H9 (cell line): Measurements from ENCODE around the gene DBN1. TPM values are rescaled to one million over a fixed set of nuclear protein-coding genes. Genes with fewer than 3 reads are reported as not detected.

ENCODE experiments used
- DNase-seq: peaks from one replicate; pipeline ENCODE4 v3.0.0-alpha.2; 2017
- H2AFZ ChIP-seq: one replicate; pipeline ENCODE4 v1.6.1; 2013; ENCODE audit warnings: mild to moderate bottlenecking, low read length, control low read depth, moderate library complexity
- H2AK5ac ChIP-seq: 2 replicates; pipeline ENCODE4 v1.6.1; 2013; ENCODE audit warnings: low read length, control low read depth, mixed read lengths; ENCODE audit not compliant: insufficient read length
- H2BK120ac ChIP-seq: one replicate; pipeline ENCODE4 v1.6.1; 2013; ENCODE audit warnings: low read depth, mild to moderate bottlenecking, low read length, control low read depth, inconsistent platforms; ENCODE audit not compliant: poor library complexity, severe bottlenecking
- H2BK12ac ChIP-seq: 2 replicates; pipeline ENCODE4 v1.6.1; 2013; ENCODE audit warnings: low read length, control low read depth, mixed read lengths, low read depth; ENCODE audit not compliant: insufficient read length
- H2BK15ac ChIP-seq: 2 replicates; pipeline ENCODE4 v1.6.1; 2013; ENCODE audit warnings: low read depth, low read length, control low read depth
- H2BK20ac ChIP-seq: one replicate; pipeline ENCODE4 v1.6.1; 2013; ENCODE audit warnings: low read depth, mild to moderate bottlenecking, low read length, control low read depth, inconsistent platforms; ENCODE audit not compliant: poor library complexity, severe bottlenecking
- H2BK5ac ChIP-seq: 2 replicates; pipeline ENCODE4 v1.6.1; 2013; ENCODE audit warnings: low read length, control low read depth, mixed read lengths; ENCODE audit not compliant: insufficient read length
- H3K14ac ChIP-seq: 2 replicates; pipeline ENCODE4 v1.6.1; 2013; ENCODE audit warnings: low read length, control low read depth; ENCODE audit not compliant: insufficient read depth
- H3K18ac ChIP-seq: 2 replicates; pipeline ENCODE4 v1.6.1; 2013; ENCODE audit warnings: low read depth, mild to moderate bottlenecking, mixed read lengths, low read length, control low read depth; ENCODE audit not compliant: insufficient read length
- H3K23ac ChIP-seq: 2 replicates; pipeline ENCODE4 v1.6.1; 2013; ENCODE audit warnings: low read length, control low read depth, mixed read lengths, low read depth; ENCODE audit not compliant: insufficient read length
- H3K23me2 ChIP-seq: 2 replicates; pipeline ENCODE4 v1.6.1; 2013; ENCODE audit warnings: low read depth, mild to moderate bottlenecking, mixed read lengths, low read length, control low read depth; ENCODE audit not compliant: insufficient read length, poor library complexity, severe bottlenecking
- H3K27ac ChIP-seq: 2 replicates; pipeline ENCODE4 v1.5.1; 2013; ENCODE audit warnings: low read length, control low read depth, mixed read lengths, low read depth; ENCODE audit not compliant: insufficient read length
- H3K27me3 ChIP-seq: 2 replicates; pipeline ENCODE4 v1.6.1; 2013; ENCODE audit warnings: low read length, control low read depth, inconsistent platforms; ENCODE audit not compliant: insufficient read depth
- H3K4ac ChIP-seq: 2 replicates; pipeline ENCODE4 v1.6.1; 2013; ENCODE audit warnings: low read depth, mild to moderate bottlenecking, control low read depth, inconsistent platforms, low read length, moderate library complexity
- H3K4me1 ChIP-seq: 2 replicates; pipeline ENCODE4 v1.6.1; 2013; ENCODE audit warnings: low read length, control low read depth, inconsistent platforms; ENCODE audit not compliant: insufficient read depth
- H3K4me2 ChIP-seq: 2 replicates; pipeline ENCODE4 v1.6.1; 2013; ENCODE audit warnings: low read length, control low read depth, mixed read lengths; ENCODE audit not compliant: insufficient read length, insufficient read depth
- H3K56ac ChIP-seq: 2 replicates; pipeline ENCODE4 v1.6.1; 2013; ENCODE audit warnings: low read depth, mild to moderate bottlenecking, mixed read lengths, low read length, control low read depth; ENCODE audit not compliant: insufficient read length
- H3K79me1 ChIP-seq: 2 replicates; pipeline ENCODE4 v1.6.1; 2013; ENCODE audit warnings: low read depth, mild to moderate bottlenecking, moderate library complexity, low read length, control low read depth, inconsistent platforms; ENCODE audit not compliant: insufficient read depth, poor library complexity, severe bottlenecking
- H3K79me2 ChIP-seq: 2 replicates; pipeline ENCODE4 v1.6.1; 2013; ENCODE audit warnings: low read length, control low read depth, inconsistent platforms; ENCODE audit not compliant: insufficient read depth
- H3K9ac ChIP-seq: 2 replicates; pipeline ENCODE4 v1.6.1; 2013; ENCODE audit warnings: low read length, control low read depth, mixed read lengths; ENCODE audit not compliant: insufficient read length; ENCODE audit errors: extremely low read depth
- H3K9me3 ChIP-seq: one replicate; pipeline ENCODE4 v1.6.1; 2013; ENCODE audit warnings: low read depth, low read length, inconsistent platforms; ENCODE audit not compliant: control insufficient read depth
- H3T11ph ChIP-seq: one replicate; pipeline ENCODE4 v1.6.1; 2013; ENCODE audit warnings: mild to moderate bottlenecking, low read length, control low read depth, inconsistent platforms
- H4K20me1 ChIP-seq: one replicate; pipeline ENCODE4 v1.6.1; 2013; ENCODE audit not compliant: control insufficient read depth, insufficient read length, insufficient read depth
- H4K5ac ChIP-seq: 2 replicates; pipeline ENCODE4 v1.6.1; 2013; ENCODE audit warnings: low read depth, mild to moderate bottlenecking, mixed read lengths, low read length, control low read depth; ENCODE audit not compliant: insufficient read length
- H4K8ac ChIP-seq: replicated peaks from 2 replicates; pipeline ENCODE4 v1.6.1; 2013; ENCODE audit warnings: low read length, control low read depth, mixed read lengths, low read depth; ENCODE audit not compliant: insufficient read length
- H4K91ac ChIP-seq: 2 replicates; pipeline ENCODE4 v1.6.1; 2013; ENCODE audit warnings: low read depth, mild to moderate bottlenecking, moderate library complexity, mixed read lengths, low read length, control low read depth; ENCODE audit not compliant: insufficient read length
- H3K27ac Mint-ChIP-seq, 3 experiments: 2 replicates in 2 of 3; 3 replicates in 1 of 3; pipeline ENCODE4 v1.8.0; 2020 to 2021; ENCODE audit warnings: mixed read lengths in 3 of 3, mild to moderate bottlenecking in 1 of 3, moderate library complexity in 1 of 3
- H3K27me3 Mint-ChIP-seq: 2 replicates; pipeline ENCODE4 v1.8.0; 2021; ENCODE audit warnings: low read depth, mild to moderate bottlenecking, moderate library complexity, mixed read lengths
- H3K36me3 Mint-ChIP-seq, 3 experiments: 2 replicates in 2 of 3; 3 replicates in 1 of 3; pipeline ENCODE4 v1.8.0; 2020 to 2021; ENCODE audit warnings: low read depth in 3 of 3, mixed read lengths in 3 of 3; ENCODE audit not compliant: insufficient read depth in 1 of 3
- H3K4me1 Mint-ChIP-seq, 2 experiments: 2 replicates each; pipeline ENCODE4 v1.8.0; 2020; ENCODE audit warnings: mixed read lengths in 2 of 2
- H3K4me3 Mint-ChIP-seq, 2 experiments: 2 replicates in 1 of 2; 3 replicates in 1 of 2; pipeline ENCODE4 v1.8.0; 2020 to 2021; ENCODE audit warnings: mild to moderate bottlenecking in 2 of 2, mixed read lengths in 2 of 2, moderate library complexity in 1 of 2
- H3K9me3 Mint-ChIP-seq, 2 experiments: 2 replicates in 1 of 2; 3 replicates in 1 of 2; pipeline ENCODE4 v1.8.0; 2020; ENCODE audit warnings: mild to moderate bottlenecking in 2 of 2, mixed read lengths in 2 of 2, moderate library complexity in 1 of 2
- WGBS: extraction: QIAGEN DNeasy Blood & Tissue Kit; methylation state at CpG from one replicate; pipeline ENCODE4 v1.1.7; 2013; ENCODE audit warnings: missing lambda C conversion rate, low lambda C conversion rate, mixed read lengths; ENCODE audit not compliant: insufficient read length; ENCODE audit errors: extremely low coverage; 5-methylcytosine and 5-hydroxymethylcytosine counted together
- total RNA-seq: library from RNA; stranded (reverse); gene quantifications from 2 replicates; pipeline ENCODE4 v1.2.1, GENCODE V29; 2021
- TF ChIP-seq, protein P1 (sequence below): fragments of 200-600 bp; sonication (generic); conservative IDR thresholded peaks from 3 replicates; pipeline ENCODE4 v1.8.0; 2021; ENCODE audit warnings: antibody characterized with exemption, mild to moderate bottlenecking

DBN1 gene
- total RNA-seq, 1 experiment from 2014 or later: 340 TPM

DNA sequence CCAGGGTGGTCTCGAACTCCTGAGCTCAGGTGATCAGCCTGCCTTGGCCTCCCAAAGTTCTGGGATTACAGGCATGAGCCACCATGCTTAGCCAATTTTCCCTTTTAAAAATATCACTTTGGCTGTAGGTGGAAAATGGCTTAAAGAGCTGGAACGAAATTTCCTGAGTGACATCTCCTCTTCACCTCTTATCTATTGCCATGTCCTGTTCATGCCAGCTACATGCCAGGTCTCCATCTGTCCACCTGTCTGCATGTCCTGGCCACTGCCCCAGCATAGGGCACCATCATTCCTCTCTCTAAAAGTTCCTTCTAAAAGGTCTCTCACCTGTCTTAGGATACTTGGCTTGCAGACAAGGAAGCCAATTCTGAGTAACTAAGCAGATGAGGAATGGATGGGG lies 49.8 kb downstream of the DBN1 start:
- no peaks in the 10 kb centered on the region for H4K20me1 ChIP-seq
- H4K8ac ChIP-seq: no peak overlapping the region
- H2BK5ac ChIP-seq: no peak overlapping the region

More for the DNA sequence above, 49.8 kb downstream of the DBN1 start:
- Mint-ChIP-seq H3K27me3 (peaks cover 5% of the 10 kb centered on the region; the same call in 1 of the 2 replicates), H3K36me3 (peaks cover 0 to 4% (median 0%) of the 10 kb centered on the region in 3 experiments; a peak in 1 of 7 replicates), H3K4me1 (peaks cover 18 to 23% of the 10 kb centered on the region in 2 experiments), H3K27ac (no peak overlapping the region), H3K4me3 (no peak overlapping the region), H3K9me3 (no peaks in the 10 kb centered on the region)
- Histone ChIP-seq H3K4ac (no peak overlapping the region), H4K5ac (no peak overlapping the region), H4K91ac (no peak overlapping the region), H3K14ac (no peak overlapping the region), H3T11ph (no peak overlapping the region), H3K4me2 (no peak overlapping the region), H3K18ac (no peak overlapping the region), H3K56ac (no peak overlapping the region), H3K79me1 (no peaks in the 10 kb centered on the region), H2BK20ac (no peak overlapping the region), H3K9ac (no peak overlapping the region), H3K4me1 (no peaks in the 10 kb centered on the region; the same call in 1 of the 2 replicates), H3K27me3 (no peaks in the 10 kb centered on the region), H3K79me2 (no peaks in the 10 kb centered on the region; the same call in 1 of the 2 replicates), H2BK15ac (no peak overlapping the region), H3K23me2 (peaks cover 4% of the 10 kb centered on the region), H3K27ac (no peak overlapping the region), H2AFZ (no peak overlapping the region), H2BK12ac (no peak overlapping the region), H2BK120ac (no peak overlapping the region), H2AK5ac (no peak overlapping the region), H3K23ac (no peak overlapping the region), H3K9me3 (no peaks in the 10 kb centered on the region)
- no peak for DNase-seq
- TF ChIP-seq, protein P1, sequence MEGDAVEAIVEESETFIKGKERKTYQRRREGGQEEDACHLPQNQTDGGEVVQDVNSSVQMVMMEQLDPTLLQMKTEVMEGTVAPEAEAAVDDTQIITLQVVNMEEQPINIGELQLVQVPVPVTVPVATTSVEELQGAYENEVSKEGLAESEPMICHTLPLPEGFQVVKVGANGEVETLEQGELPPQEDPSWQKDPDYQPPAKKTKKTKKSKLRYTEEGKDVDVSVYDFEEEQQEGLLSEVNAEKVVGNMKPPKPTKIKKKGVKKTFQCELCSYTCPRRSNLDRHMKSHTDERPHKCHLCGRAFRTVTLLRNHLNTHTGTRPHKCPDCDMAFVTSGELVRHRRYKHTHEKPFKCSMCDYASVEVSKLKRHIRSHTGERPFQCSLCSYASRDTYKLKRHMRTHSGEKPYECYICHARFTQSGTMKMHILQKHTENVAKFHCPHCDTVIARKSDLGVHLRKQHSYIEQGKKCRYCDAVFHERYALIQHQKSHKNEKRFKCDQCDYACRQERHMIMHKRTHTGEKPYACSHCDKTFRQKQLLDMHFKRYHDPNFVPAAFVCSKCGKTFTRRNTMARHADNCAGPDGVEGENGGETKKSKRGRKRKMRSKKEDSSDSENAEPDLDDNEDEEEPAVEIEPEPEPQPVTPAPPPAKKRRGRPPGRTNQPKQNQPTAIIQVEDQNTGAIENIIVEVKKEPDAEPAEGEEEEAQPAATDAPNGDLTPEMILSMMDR: no peak
- no CpG with 5 or more reads among the region's 2 CpGs for WGBS
